HG03565 (cell line): ENCODE data around the gene MRPL14.
"Not testable (repeated sequence)": the region's sequence is repeated elsewhere in the genome, so short reads cannot be mapped to it uniquely, and the experiment has no call there.

Source experiments
- ATAC-seq: cut with Tn5 transposase; IDR thresholded peaks from one replicate; pipeline ENCODE4 v1.9.1; 2021; ENCODE audit warnings: mild to moderate bottlenecking, moderate library complexity; ENCODE audit not compliant: unreplicated experiment

MRPL14 gene

DNA sequence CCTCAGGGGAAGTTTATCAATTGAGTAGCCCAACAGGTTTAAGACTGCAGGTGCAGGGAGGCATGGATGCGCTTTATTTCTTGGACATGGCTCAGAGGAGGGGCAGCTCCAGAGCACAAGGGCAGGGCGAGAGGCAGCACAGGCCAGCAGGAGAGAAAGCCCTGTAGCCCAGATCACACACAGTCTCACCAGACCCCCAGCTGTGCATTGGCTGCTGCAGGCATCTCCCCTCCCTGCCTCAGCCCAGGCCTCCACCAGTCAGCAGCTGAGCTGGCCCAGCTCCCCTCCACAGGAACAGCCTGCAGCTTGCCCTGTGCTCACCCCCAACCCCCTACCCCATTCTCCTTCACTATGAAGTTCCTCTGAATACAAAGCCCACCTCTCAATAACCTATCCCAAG is 24.7 kb downstream of the MRPL14 start:
- ATAC-seq, result no peak

DNA sequence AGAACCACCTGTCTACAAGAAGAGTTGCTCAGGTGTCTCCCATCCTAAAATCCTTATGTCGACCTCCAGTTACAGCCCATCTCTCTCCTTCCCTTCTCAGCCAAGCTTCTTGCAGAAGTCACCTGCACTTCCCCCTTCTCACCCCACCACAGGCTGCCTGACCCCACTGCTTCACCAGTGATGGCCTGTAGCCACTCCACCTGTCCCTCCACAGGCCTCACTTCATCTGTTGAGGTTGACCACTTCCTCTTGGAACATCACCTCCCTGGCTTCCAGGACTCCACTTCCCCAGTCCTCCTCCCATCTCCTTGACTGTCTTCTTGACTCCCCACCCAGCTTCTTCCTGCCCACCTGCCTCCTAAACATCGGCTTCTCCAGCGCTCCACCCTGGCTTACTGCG is 25.4 kb downstream of the MRPL14 start:
- ATAC-seq, result no peak

DNA sequence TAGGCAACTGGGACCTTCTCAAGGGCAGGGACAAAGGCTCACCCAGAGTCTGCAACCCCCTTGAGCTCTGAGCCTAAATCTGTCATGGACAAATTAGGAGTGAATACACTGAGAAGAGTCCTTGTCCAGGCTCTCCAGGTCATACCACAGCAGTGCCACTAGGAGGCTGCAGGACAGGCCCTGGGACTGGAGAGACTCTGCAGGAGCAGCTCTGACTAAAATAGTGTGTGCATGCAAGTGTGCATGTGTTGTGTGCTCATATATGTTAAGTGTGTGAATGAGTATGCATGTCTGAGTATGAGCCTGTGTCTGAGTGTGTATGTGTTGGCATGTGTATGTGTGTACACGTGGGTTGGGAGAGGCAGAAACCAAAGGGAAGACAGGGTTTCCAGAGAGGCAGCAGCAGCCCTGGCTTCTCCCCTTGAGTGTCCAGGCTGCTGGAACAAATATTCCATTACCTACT is 27.1 kb downstream of the MRPL14 start:
- ATAC-seq, result no peak

DNA sequence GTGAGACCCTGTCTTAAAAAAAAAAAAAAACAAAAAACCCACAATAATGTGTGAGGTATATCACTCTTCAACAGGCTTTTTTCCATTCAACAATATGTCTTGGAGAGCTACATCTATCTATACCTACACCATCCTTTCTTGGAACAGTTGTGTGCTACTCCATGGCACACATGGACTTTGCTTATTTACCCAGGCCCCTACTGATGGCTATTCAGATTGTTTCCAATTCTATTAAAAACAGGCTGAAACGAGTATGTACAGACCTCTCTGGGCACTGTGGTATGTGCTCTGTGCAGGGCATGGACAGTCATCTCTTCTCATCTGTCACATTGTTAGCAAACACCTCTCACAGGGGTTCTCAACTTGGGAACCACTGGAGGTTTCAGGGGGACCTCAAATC is 28.1 kb downstream of the MRPL14 start:
- ATAC-seq, result no peak

DNA sequence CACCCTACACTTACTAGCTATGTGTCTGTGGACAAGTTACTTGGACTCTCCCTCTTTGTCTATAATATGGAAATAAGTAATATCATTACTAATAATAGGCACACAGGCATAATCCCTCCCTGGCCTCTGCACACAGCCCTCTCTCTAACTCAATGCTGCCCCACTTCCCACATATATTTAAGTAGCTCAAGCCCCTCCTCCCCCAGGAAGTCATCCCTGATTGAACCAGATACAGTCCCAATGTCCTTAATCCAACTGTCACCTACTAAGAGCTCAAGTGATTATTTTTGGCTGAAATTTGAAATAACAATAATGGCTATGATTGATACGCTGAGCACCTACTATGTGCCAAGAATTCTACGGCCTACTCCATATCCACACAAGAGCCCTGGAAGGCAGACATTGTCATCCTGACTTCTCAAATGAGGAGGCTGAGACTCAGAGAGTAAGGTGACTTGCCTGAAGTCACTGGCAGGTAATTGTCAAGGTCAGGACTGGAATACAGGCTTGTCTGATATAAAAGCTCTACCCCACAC is 29.4 kb downstream of the MRPL14 start:
- ATAC-seq, result no peak

DNA sequence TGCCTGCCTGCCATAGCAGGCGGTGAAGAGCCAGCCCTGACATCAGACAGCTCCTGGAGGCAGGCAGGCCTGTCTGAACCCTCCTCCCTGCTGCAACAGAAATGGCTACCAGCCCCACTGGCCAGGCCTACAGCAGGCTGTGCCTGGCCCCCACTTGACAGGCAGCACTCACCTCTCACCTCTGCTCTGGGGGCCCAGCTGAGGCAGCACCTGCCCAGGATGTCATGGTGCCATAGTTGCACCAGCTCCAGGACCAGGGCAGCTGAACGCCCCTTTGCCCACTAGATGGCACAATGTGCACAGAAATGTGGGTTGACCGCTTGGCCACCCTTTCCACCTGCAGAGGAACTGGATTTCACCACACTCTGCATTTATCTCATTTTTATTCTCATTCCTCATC is 30.6 kb downstream of the MRPL14 start:
- no peak for ATAC-seq

DNA sequence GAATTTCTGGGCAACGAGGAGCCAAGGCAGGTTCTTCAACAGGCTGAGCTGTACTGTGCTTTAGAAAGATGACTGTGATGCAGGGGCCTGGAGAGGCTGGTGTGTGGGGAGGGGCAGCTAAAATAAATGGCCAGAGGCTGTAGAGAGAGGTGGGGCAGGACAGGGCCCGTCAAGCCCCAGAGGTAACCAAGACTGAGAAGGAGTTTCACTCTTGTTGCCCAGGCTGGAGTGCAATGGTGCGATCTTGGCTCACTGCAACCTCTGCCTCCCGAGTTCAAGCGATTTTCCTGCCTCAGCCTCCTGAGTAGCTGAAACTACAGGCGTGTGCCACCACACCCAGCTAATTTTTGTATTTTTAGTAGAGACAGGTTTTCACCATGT is 32.0 kb downstream of the MRPL14 start:
- not testable (repeated sequence) for ATAC-seq

DNA sequence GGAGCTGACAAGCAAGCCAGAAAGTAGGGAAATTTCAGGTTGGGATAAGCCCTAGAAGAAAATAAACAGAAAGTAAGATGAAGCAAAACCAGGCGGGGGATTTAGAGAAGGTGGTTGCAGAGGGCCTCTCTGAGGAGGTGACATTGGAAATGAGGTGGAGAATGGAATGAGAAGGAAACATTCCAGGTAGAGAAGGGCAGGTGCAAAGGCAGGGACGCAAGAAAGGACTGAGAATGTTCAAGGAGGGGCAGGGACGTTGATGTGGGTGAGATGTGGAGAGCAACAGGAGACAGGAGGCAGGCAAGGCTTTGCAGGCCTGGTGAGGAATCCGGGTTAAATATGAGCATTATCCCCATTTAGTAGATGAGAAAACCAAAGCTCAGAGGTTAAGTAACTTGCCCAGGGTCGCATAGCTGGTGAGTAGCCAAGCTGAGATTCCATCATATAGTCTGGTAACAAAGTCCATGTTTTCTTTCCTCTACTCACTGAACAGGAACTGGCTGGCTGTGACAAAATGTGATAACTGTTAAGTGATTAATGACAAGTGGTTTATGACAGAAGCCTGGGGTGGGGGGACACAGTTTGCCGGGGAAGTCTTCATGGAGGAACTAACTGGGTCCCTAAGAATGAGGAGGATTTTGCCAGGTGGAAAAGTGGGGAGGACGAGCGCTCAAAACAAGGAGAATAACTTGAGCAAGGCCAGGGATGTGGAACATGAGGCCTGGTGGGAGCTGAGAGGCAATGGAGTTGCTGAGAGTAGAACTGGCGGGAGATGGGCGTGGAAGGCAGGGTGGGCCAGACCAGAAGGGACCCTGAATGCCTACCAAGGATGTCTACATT is 32.6 kb downstream of the MRPL14 start:
- ATAC-seq, result no peak

DNA sequence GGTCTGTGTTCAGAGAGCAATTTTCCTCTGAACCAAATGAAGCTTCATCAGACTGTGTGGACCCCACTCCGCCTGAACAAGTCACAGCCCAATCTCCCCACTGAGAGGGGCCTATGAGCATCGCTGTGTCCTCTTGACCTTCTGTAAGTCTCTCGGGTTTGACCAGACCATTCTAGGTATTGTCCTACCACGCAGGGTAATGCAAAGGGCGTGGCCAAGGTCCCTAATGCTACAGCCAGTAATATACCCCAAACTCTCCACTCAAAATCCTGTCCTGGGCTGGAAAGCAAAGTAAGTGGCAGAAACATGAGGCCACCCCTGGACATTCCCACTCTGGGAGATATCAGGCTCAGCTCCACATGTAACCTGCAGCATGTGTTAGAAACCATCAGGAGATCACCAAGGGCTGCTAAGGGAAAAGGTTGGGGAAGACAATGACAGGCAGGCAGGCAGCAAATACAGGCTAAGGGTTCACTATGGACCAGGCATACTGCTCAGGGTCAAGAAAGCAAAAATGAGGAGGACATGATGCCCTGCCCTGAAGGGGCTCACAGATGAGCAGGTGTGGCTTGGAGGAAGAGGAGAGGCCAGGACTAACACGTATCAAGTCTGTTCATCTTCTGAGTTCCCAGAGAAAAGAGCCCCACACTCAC is 33.4 kb downstream of the MRPL14 start:
- no peak for ATAC-seq

DNA sequence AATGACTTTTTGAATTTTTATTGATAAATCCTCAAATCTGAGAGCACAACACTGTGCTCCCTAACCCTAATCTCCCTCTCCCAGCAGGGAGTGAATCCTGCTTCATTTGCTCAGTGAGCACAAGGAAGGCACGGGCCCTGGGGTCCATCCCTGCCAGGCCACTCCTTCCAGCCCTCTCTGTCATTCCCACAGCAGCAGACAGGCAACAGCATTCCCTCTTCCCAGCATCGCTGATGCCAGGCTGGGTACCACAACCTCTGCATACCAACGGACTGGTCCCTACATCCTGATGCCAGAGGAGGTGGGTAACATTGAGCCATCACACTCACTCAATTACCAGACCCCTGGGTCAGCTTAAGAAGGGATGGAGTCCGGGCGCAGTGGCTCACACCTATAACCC is 34.2 kb downstream of the MRPL14 start:
- no peak for ATAC-seq

DNA sequence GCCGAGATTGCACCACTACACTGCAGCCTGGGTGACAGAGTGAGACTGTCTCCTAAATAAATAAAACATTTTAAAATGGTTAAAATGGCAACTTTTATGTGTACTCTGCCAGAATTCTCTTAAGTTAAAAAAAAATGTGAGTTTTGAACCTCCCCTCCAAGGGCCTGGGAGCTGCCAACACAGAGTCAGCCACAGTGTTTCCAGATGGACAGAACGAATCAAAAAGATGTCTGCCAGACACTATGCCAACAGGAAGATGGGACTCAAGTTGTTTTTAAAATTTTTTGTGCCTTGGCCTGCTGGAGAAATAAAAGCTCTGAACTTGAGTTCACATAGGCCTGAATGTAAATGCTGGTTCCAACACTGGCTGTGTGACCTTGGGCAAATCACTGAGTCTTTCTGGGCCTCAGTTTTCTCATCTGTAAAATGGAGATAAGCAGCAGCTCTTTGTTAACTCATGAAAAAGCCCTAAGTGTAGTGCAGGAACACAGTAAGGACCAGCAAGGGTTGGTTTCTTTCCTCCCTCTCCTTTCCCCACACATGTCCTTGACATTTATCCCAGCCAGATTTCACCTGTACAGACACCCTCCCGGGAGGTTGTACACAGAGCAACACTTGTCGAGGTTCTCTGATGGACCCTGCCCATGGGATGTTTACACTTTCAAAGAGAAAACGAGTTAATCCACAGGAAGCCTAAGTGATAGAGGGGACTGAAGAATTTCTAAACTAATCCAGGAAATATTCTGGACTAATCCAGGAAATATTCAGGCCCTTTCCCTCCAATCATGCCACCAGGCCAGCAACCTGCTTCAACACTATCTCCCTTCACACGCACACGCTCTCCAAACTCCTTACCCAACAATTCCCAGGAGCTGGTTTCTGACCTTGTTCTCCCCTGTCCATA is 35.0 kb downstream of the MRPL14 start:
- no peak for ATAC-seq

DNA sequence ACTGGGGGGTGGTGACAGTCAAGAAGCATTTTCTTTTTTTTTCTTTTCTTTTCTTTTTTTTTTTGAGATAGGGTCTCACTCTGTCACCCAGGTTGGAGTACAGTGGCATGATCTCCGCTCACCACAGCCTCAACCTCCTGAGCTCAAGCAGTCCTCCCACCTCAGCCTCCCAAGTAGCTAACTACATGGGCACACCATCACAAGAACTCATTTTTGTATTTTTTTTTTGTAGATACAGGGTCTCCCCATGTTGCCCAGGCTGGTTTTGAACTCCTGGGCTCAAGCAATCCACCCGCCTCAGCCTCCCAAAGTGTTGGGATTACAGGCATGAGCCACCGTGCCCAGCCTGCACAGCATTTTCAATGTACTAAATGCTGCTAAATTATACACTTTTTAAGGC is 35.9 kb downstream of the MRPL14 start:
- not testable (repeated sequence) for ATAC-seq

DNA sequence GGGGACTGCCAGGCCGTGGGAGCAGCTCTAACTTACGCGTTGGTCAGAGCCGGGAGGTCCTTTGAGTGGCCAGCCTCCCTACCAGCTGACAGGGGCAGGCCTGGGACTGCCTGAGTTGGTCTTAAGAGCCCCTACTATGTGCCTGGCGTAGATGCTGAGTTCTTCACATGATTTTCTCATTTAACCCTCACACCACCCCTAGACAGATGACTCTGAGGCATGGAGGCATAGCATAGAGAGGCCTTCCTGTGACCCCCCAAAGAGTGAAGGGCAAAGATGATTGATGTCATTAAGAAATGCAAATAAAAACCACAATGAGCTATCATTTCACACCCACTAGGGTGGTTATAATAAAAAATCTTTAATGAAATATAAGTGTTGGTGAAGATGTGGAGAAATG is 36.8 kb downstream of the MRPL14 start:
- no peak for ATAC-seq

DNA sequence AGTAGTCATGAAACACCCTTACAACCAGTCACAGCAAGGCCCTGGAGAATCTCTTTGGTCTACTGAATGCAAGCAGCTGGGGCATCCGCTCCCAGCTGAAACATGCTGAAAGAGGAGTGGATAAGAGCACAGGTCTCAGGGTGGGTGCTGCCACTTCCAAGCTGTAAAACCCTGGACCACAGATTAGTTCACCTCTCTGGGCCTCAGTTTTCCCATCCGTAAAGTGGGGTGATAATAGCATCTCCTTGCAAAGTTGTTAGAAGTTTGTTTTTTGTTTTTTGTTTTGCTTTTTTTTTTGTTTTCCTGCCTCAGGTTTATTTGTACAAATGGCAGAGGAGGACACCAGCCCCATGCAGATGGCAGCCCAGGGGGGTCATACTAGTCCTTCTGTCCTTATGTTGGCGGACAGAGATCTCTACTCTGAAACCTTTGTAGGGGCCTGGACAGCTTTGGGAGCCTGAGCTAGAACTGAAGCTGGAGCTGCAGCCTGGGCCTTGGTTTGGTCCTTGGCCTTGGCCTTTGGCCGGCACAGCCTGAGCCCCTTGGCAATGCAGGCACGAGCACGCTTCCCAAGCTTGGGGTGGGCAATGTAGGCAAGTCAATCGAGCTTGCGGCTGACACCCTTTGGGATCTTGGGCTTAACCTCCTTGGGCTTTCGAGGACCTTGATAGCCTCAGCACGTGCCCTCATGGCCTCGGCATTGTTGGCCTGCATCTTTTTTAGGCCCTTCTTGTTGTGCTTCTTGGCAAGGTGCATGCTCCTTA is 38.2 kb downstream of the MRPL14 start:
- no peak for ATAC-seq

DNA sequence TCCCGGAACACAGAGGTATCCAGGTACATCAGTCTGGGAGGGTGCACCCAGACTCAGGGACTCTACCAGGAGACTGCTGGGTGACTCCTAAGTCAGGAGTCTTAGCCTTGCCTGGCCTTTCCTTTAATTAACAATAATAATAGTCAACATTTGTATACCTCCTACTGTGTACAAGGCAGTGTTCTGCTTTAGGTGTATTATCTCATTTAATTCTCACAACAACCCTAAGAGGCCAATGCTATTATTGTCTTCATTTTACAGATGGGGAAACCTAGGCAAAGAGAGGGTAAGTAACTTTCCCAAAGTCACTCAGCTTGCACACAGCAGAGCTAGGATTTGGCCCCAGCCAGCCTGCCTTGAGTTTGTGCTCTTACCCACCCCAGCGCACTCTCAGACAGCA is 39.6 kb downstream of the MRPL14 start:
- no peak for ATAC-seq

DNA sequence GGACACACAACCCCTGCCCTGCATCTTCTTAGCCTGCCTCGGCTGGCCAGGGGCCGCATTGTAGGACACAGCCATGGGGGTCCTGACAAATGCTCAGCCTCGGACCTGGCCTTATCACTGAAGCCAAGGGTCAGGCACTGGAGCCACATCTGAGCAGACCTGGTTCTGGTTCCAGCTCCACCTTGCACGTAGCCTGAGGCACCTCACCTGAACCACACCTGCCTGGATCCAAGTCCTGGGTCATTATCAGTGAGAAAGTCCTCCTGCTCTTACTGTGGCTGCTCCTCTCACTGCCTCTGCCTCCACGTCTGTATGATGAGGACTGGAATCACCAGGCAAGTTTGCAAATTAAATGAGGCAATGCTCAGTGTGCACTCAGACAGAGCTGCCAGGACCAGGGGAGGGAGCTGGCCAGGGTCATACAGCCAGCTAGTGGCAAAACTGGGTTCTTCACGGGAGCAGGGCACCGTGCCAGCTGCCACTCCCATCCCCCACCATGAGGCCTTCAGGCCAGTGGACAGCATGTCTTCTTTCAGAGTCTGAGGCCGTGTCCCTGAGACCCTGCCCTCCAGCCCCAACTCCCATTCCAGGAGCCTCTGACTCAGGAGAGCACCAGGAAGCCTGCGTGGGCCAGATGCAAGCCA is 40.2 kb downstream of the MRPL14 start:
- ATAC-seq, result no peak

DNA sequence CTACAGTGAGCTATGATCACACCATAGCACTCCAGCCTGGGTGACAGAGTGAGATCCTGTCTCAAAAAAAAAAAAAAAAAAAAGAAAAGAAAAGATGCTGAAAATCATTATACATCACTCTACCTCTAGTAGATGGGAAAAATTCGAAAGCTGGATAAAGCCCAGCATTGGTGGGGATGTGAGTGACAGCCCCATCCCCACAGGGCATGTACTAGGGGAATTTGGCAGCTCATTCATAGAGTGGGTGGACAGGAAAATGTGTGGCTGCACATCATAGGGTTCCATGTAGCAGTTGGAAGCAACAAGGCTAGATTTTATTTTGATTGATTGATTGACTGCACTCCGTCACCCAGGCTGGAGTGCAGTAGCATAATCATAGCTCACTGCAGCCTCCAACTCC is 42.0 kb downstream of the MRPL14 start:
- ATAC-seq, result no peak

DNA sequence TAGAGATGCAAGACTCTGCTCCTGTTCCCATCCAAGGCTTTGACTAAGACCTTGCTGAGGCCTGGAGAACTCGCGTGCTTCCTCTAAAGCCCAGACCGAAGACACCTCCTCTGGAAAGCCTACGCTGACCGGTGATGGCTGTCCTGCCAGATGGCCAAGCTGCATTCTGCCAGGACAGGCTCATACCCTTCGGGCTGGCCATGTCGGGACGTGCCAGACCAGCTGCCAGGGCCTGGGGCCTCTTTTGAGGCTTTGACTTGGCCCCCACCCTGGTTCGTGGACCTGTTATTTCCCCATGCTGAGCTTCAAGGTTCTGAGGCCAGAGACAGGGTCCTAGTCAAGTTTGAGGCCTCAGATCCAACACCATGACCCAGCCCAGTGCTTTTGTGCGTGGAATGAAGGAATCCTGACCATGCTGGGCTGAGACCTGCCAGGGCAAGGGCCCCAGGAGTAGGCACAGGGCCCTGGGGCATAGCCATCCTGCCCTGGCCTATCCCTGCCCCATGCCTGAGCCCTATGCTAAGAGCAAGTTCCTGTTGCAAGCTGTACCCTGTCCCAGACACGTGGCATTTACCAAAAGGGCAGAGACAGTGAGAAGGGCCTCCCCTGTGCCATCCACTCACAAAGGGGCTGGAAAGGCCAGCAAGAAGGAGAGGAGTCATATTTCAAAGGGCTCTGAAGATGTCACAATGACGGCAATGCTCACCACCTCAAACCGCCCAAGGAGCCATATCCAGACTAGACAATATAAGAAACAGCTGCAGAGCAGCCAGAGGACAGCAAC is 42.8 kb downstream of the MRPL14 start:
- no peak for ATAC-seq

DNA sequence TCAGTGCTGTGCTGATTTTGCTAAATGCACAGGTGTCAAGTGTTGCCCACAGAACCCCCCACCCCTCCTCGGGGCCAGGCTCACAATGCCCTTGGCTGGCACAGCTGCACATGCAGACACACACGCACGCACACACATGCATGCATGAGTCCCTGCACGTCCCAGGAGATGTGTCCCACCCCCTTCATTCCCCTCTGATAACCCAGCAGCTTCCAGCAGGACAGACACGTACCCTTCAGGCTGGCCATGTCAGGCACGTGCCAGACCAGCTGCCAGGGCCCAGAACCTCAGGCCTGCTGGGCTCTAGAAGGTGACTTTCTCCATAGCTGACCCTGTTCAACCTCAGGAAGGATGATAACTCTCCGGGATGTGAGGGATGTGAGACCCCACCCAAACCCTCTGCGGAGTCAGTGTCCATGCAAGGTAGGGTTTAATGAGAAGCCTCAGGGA is 44.4 kb downstream of the MRPL14 start:
- no peak for ATAC-seq
